ENCODE measurements around the gene C8A. TPM values are rescaled to one million over a fixed set of nuclear protein-coding genes. Genes with fewer than 3 reads are reported as not detected.

C8A gene
- not detected in 2 replicates for total RNA-seq

- intact Hi-C loops (cut with micrococcal nuclease), result no loop called here
Measured at GRCh38 chr1:56854521-56855099, at the start of gene C8A. Gene C8A, plus strand, starts transcription at chr1:56854797. Its CDS starts 105 bp downstream, at chr1:56854902.

- intact Hi-C loops (cut with micrococcal nuclease), result no loop called here
Measured at GRCh38 chr1:56806804-56807203, 47.8 kb upstream of the C8A start.

- intact Hi-C loops (cut with micrococcal nuclease), result no loop called here
Measured at GRCh38 chr1:56808410-56808809, 46.2 kb upstream of the C8A start.

- intact Hi-C loops (cut with micrococcal nuclease), result no loop called here
Measured at GRCh38 chr1:56811331-56811730, 43.3 kb upstream of the C8A start.

GRCh38 chr1:56814205-56814604 lies 40.4 kb upstream of the C8A start:
- intact Hi-C loops (cut with micrococcal nuclease), result no loop called here

GRCh38 chr1:56816264-56816663 lies 38.3 kb upstream of the C8A start:
- intact Hi-C loops (cut with micrococcal nuclease), result no loop called here

- intact Hi-C loops (cut with micrococcal nuclease), result no loop called here
Measured at GRCh38 chr1:56816909-56817308, 37.7 kb upstream of the C8A start.

GRCh38 chr1:56817716-56818463 lies 36.7 kb upstream of the C8A start:
- intact Hi-C loops (cut with micrococcal nuclease), result no loop called here

GRCh38 chr1:56819387-56819899 lies 35.2 kb upstream of the C8A start, which contains the start of gene FYB2:
Gene FYB2, minus strand, starts transcription at chr1:56819404. Its CDS starts 114 bp downstream, at chr1:56819290.
- intact Hi-C loops (cut with micrococcal nuclease), result no loop called here

GRCh38 chr1:56820755-56821461 lies 33.7 kb upstream of the C8A start:
- intact Hi-C loops (cut with micrococcal nuclease), result no loop called here

GRCh38 chr1:56821462-56821797 lies 33.2 kb upstream of the C8A start:
- intact Hi-C loops (cut with micrococcal nuclease), result no loop called here

- intact Hi-C loops (cut with micrococcal nuclease), result no loop called here
Measured at GRCh38 chr1:56824271-56824670, 30.3 kb upstream of the C8A start.

GRCh38 chr1:56824938-56825337 lies 29.7 kb upstream of the C8A start:
- intact Hi-C loops (cut with micrococcal nuclease), result no loop called here

GRCh38 chr1:56825436-56825835 lies 29.2 kb upstream of the C8A start:
- intact Hi-C loops (cut with micrococcal nuclease), result no loop called here

- intact Hi-C loops (cut with micrococcal nuclease), result no loop called here
Measured at GRCh38 chr1:56827711-56828110, 26.9 kb upstream of the C8A start.

GRCh38 chr1:56830052-56830451 lies 24.5 kb upstream of the C8A start:
- intact Hi-C loops (cut with micrococcal nuclease), result loop anchor here (5.0 kb wide), 2 partner anchors 1332 to 1822 kb away; no protein-coding TSS in a partner anchor

GRCh38 chr1:56831871-56832693 lies 22.5 kb upstream of the C8A start:
- intact Hi-C loops (cut with micrococcal nuclease), result loop anchor here (2.0 to 5.0 kb wide), 3 partner anchors 1330 to 1820 kb away; partner anchors contain the start of gene OMA1

GRCh38 chr1:56833088-56833487 lies 21.5 kb upstream of the C8A start:
- intact Hi-C loops (cut with micrococcal nuclease), result loop anchor here (2.0 to 5.0 kb wide), 3 partner anchors 1329 to 1819 kb away; partner anchors contain the start of gene OMA1

- intact Hi-C loops (cut with micrococcal nuclease), result loop anchor here (5.0 kb wide), 2 partner anchors 1328 to 1818 kb away; no protein-coding TSS in a partner anchor
Measured at GRCh38 chr1:56834137-56834900, 20.3 kb upstream of the C8A start.

GRCh38 chr1:56835657-56836056 lies 18.9 kb upstream of the C8A start:
- intact Hi-C loops (cut with micrococcal nuclease), result no loop called here
